HG03045 (cell line): ENCODE measurements around the gene BBOX1.
"Not testable (repeated sequence)": the region's sequence is repeated elsewhere in the genome, so short reads cannot be mapped to it uniquely, and the experiment has no call there.

Experiments
- ATAC-seq: cut with Tn5 transposase; IDR thresholded peaks from one replicate; pipeline ENCODE4 v1.9.1; 2021; ENCODE audit warnings: mild to moderate bottlenecking, moderate library complexity; ENCODE audit not compliant: unreplicated experiment

BBOX1 gene

DNA sequence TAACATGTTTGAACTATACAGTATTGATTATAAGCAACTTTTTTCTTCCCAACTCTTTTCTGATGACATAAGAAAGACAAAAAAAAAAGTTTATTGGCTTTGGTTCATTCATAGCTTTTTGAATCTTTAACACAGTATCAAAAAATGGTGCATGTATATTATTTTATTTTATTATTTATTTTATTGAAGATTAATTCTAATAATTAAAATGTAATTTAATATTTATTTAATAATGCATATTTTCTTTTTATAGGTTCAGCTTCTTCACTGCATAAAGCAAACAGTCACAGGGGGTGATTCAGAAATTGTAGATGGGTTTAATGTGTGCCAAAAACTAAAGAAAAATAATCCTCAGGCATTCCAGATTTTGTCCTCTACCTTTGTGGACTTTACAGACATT is 78.8 kb downstream of the BBOX1 start:
- ATAC-seq = no peak

DNA sequence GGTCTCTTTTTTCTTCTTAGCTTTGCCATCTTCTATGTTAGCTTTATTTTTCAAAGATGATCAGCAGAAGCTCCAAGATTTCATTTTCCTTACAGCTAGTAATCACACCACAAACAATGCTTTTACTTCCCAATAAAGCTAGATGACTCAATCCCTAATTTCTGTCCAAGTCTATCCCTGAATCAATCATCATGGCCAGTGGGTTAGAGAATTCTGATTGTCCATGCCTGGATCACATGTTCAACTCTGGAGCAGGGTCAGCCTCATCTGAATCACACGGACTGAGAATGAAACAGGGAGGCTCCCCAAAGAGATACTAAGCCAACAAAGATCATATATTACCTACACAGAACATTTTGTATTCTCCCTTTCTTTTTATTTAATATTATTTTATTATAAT is 79.6 kb downstream of the BBOX1 start:
- no peak for ATAC-seq

DNA sequence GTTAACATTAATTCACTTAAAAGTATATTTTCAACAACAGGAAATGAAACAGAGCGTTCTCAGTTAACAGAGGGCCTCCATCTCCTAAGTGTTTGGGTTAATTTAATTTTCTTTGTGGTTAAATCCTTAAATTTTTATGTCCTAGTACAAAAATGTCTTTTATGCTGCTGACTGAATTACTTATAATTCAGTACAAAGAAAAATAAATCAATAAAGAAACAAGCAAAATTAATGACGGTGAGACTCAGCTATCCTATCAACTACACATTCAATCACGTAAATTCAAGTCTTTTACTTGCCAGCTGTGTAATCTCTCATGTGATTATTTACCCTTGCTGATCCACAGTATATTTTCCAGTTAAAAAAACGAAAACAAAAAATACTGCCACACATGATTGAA is 81.4 kb downstream of the BBOX1 start:
- ATAC-seq = no peak

DNA sequence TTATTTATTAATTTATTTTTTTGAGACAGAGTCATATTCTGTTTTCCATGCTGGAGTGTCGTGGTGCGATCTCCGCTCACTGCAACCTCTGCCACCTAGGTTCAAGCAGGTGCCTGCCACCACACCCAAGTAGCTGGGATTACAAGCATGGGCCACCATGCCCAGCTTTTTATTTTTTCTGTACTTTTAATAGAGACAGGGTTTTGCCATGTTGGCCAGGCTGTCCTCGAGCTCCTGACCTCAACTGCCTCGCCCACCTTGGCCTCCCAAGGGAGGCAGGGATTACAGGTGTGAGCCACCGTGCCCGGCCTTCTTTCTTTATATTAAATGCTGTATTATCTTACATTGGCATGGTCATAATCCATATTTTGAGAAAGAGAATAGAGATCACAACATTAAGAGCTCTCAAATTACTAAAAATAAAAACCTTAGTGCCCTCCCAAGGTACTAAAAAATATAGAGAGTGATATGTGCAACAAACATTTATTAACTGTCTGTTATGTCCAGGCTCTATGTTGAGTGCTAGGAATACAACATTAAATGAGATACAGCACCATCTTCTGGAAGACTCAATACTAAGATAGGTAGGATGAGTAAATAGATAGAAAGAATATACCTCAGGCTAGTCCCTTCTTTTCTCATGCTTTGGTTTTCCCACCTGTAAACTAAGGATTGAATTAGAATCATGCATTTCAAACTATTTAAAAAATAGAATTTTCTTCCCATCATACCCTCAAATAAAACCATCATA is 84.1 kb downstream of the BBOX1 start:
- ATAC-seq = no peak

DNA sequence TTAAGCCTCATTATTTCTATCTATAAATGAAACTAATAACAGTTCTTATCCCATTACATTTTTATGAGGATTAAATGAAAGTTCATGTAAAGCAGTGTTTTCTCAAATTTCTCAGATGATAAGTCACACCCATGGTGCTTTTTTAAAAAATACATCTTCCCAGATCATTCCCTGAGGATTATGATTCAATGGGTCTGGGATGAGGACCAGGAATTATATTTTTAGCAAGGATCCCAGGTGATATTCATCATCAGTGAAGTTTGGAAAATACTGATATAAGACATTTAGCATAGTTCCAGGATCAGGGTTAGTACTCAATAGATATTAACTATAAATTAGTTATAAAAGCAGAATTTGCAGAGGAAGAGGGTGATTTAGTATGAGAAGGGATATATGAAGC is 89.1 kb downstream of the BBOX1 start:
- no peak for ATAC-seq

DNA sequence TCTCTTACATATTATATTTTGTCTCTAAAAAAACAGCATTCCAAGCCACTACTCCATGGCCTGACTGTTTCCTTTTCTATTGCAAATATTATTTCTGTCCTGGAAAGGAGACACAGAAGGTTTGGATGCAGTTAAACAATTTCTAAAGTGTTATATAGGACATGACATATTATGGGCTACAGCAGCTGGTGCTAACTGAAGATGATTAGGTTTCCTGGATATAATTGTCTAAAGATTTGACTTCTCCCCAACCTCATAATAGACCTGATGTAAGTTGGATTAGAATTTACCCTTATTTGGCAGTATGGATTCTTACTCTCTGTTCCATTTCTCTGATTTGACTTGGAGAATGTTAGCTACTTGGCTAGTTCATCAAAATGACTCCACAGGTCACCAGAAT is 90.2 kb downstream of the BBOX1 start:
- ATAC-seq = no peak

DNA sequence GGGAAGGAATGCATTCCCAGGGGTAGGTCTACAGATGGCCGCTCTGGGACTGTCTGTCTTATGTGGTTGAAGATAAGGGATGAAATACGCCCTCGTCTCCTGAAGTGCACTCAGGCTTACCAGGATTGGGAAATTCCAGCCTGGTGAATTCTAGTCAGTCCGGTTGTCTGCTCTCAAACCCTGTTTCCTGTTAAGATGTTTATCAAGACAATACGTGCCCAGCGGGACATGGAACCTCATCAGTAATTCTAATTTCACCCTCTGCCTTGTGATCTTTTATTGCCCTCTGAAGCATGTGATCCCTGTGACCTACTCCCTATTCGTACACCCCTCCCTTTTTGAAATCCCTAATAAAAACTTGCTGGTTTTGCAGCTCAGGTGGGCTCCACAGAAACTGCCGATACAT is 95.3 kb downstream of the BBOX1 start:
- ATAC-seq = not testable (repeated sequence)

DNA sequence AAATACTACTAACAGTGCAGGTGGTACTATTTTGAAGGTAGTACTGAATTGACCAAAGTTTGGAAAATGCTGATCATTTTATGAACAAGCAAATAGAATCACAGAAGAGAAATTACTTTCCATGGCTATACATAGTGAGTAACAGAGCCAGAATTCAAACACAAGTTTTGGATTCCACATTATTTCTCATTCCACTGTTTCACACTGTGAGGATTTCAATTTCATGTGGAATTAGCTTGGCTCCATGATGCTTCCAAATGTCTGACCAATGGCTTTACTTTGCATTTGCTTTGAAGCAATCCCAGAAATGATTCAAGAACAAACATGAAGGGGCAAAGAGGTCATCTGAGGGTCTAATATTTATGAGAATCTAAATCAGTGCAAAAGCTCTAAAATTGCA is 98.1 kb downstream of the BBOX1 start:
- ATAC-seq = no peak

DNA sequence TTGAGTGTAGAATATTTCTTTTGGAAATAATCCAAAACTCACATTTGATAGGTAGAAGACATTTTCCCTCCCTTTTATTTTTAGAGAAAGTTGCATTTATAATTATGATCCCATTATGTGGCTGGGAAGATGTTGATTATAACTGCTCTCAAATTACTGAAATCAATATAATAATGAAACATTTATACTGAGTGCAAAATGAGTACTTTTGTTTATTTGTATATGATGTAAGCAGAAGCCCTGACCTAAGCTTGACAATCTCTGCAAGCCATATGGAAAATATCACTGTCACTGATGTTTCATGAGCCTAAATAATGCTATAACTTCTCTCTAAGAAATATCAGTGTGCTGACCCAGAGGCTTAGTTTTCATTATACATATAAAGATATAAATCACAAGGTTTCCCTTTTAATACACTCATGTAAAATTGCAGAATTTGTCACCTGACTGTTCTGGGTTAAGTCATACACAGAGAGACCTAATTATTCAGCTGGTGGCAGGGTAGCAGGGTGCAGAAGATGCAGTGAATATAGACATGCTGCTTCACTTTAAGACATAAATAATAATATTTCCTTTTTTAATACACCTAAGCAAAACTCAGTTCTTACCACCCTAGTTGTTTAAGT is 99.2 kb downstream of the BBOX1 start:
- no peak for ATAC-seq

DNA sequence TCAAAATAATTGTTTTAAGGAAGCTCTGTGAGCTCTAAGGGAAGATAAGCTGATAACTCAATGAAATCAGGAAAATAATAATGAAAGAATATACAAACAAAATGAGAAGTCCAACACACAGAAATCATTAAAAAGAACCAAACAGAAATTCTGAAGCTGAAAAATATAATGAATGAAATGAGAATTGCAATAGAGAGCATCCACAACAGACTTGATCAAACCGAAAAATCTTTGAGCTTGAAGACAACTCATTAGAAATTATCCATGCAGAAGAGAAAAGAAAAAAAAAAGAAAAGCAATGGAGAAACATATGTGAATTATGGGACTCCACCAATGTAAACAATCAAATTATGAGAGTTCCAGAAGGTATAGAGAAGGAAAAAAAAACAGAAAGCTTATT is 101.0 kb downstream of the BBOX1 start:
- no peak for ATAC-seq

DNA sequence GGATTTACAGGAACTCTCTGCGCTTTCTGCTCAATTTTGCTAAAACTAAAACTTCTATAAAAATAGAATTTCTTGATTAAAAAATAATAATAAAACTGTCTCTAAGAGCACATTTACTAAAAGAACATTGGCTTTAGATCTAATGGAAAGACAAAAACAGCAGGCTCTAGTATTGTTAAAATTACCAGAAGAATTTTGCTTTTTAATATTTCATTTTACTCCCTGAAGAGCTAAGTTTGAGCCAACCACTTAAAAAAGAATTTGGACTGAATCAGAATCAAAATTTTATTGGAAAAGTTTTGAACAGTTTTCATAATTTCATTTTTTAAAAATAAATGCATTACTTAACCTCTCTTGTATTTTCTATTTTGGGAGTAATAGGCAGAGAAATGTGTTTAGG is 107.3 kb downstream of the BBOX1 start:
- no peak for ATAC-seq

DNA sequence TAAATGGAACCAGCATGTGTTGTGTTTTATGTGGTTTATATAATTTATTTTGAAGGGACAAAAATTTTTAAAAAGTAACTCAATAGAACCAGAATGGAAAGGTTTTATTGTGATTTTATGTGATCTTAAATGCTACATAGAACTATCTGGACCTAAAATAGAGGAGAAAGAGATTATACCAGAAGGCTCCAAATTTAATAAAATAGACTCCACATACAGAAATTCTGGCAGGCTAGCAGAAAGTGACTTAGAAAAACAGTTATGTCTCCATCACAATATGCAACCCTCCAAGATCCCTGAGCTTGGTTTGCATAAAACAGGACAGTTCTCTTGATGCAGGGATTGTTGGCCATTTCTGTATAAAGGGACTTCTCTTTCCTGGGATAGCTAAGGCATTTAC is 107.9 kb downstream of the BBOX1 start:
- ATAC-seq = no peak

DNA sequence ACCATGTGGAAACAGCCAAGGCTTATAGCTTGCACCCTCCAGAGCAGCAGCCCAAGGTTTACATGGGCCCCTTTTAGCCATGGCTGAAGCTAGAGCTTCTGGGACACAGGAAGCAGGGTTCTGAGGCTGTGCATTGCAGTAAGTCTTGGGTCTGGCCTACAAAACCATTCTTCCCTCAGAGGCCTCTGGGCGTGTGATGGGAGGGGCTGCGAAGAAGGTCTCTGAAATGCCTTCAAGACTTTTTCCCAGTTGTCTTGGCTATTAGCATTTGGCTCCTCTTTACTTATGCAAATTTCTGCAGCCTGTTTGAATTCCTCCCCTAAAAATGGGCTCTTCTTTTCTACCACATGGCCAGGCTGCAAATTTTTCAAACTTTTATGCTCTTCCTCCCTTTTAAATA is 109.5 kb downstream of the BBOX1 start:
- no peak for ATAC-seq

DNA sequence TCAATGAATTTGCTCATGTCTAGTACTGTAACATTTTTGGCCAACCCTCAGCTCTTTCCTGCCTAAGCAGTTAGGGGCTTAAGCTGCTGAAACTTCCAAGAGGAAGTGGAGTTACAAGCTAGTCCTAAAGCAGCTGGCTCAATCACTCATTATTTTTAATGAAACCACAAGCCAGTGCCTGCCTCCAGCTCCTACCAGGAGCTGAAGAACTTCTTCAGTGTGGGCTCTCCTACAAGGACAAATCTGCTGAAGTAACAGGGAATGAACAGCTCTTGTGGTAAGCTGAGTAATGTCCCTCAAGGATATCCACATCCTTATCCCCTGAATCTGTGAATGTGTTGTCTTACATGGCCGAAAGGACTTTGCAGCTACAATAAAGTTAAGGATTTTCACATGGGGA is 112.5 kb downstream of the BBOX1 start:
- ATAC-seq = no peak

DNA sequence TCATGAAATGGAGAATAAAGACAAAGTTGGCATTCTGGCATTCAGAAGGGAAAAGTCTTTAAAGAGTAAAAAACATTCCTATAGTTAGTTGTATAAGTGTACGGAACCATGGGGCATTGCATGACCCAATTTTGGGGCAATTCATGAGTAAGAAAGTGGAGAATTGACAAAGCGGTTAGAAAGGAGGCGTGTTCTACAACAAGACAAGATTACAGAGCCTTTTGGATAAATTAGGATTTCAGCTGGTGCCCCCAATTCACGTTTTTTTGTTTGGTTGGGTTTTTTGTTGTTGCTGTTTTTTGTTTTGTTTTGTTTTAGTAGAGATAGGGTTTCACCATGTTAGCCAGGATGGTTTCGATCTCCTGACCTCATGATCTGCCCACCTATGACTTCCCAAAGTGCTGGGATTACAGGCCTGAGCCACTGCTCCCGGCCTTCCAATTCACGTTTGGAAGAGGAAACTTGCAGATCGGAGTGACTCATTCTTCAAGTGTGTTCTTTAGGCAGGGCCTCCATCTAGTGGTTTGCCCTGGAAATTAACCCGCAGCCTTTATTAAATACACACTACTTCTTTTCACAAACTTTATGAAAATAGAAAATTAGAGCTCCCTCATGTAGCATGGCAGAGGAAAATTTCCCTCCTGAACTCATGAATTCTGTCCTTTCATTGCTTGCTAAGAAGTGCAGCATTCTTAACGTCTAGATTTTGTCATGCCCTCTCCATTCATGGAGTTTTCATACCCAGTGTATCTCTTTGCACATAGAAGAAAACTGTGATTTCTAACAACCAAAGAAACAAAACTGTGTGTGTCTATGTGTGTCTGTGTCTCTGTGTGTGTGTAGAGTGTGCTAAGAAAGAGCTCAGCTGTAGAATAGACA is 118.1 kb downstream of the BBOX1 start:
- no peak for ATAC-seq

DNA sequence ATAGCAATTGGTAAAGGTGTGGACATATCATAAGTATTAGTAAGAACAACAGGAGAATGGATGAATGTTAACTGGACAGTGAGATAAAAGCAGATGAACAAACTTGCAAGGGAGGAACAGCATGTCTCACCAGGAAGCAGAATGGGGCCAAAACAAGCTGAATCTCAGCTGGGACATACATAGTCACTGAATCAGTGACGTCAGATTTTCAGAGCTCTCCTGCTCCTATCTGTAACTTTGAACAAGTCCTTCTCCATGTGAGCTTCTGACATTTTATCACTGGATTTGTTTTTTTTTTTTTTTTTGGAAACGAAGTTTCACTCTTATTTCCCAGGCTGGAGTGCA is 118.7 kb downstream of the BBOX1 start:
- no peak for ATAC-seq

DNA sequence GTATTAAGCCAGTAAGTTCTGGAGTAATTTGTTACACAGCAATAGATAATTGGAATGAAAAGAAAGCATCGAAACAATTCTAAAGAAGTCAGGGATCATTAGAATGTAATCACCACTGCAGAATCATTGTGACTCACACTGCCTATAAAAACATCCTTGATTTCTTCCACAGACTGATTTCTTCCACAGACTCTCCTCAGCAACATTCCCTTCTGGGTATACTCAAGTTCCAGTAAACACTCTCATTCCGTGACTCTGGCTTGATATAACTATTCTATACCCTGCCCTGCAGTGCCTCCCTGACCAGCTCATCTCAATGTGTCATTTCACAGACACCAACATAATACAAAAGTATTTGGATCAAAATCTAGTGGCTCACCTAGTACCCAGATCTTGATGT is 120.5 kb downstream of the BBOX1 start:
- ATAC-seq = no peak

DNA sequence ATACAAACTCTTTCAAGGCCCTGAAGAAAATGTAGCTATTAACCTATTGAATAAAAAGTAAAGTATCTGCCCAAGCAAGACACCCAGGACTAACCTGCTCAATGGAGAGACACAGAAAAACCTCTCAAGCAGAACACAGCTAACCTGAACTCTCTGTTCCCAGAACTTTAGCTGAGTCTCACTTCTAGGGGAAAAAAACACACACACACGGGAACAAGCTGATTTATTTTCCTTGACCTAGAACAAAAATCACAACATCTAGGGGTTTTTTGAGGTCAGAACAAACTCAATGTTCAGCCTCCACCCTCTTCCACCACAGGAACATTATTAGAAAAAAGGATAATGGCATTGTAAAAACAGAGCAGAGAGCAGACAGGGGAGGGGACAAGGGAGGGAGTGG is 121.6 kb downstream of the BBOX1 start:
- ATAC-seq = no peak

DNA sequence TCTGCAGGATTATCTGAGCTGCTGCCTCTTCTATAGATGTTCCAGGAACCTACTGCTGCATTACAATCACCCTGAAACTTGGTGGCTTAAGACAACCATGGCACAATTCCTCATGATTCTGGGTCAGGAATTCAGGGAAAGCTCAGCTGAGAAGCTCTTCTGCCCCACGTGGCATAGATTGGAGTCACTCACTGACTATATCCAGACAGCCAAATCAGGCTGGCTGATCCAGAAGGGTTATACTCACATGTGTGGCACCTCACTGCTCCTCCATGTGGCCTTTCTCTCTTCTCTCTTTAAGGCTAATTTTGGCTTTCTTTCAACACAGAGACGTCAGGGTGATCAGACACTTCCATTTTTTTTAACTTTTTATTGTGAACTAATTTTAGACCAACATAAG is 125.5 kb downstream of the BBOX1 start:
- ATAC-seq = no peak

DNA sequence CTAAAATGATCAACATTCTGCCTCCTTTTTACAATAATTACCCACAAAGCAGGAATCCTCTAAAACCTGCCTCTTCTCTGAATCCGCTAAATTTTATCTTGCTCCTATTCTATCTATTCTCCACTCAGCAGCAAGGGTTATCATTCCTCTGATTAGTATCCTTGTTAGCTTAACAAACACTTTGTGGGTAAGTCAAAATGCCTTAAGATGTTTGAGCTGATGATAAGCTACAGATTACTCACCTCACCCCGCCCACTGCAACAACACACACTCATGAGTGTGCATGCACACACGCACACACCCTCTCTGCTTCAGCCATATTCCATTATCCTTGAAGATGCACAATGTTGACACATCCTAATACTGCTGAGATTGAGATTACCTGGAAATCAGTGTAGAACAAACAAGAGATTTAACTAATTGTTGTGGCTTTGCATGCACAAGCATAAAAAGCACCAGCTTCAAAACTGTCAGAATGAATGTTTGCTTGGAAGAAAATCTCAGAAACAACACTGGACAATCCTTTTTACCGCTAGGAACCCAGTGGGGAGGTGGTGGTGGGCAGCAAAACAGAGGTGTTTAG is 130.9 kb downstream of the BBOX1 start:
- no peak for ATAC-seq

DNA sequence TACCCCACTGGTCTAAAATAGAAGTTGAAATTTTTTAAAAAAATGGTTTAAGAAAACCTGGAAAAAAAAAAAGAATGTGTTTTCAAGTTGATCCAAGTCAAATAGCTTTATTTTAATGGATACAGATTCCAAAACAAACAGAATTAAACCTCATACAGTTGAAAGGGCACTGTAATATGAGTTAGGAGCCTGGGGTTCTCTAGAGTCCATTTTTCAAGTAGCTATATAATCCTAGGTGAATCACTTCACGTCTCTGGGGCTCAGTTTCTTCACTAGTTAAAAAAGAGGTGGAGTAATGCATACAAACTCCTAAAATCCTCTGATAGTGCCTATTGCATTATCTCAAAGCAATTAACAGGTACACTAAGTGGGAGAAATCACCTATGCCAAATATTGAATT is 132.9 kb downstream of the BBOX1 start:
- ATAC-seq = no peak

DNA sequence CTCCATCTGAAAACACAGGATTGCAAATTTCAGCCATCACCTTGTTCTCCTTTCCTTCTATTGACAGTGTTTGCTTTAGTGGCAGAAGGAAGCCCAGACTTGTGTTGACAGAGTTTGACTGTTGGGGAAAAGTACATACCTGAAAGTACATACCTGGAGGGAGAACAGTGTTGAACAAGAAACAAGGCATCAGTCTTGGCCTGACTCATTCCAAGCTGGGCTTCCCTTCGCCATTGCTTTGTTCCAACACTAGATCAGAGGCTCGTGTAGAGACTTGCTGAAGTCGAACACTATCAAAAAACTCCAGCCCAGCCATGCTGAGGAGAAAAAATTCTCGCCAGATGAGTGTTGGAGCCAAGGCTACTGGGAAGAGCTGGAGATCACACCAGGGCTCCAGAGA is 133.4 kb downstream of the BBOX1 start:
- ATAC-seq = no peak
